ENCODE measurements around the gene CD2BP2. TPM values are rescaled to one million over a fixed set of nuclear protein-coding genes. Genes with fewer than 3 reads are reported as not detected.

Gene CD2BP2
- total and polyA plus RNA-seq, 2 of the 13 experiments (the other 11 are each of a cell fraction or from before 2014, with no cell fraction given), result 24.9 to 54.6 TPM

GRCh38 chr16:30377812-30378235, 22.7 kb upstream of the CD2BP2 start (continued):
- no peak for TF ChIP-seq HOMEZ (CRISPR knock-in tag; IDR thresholded peaks at IDR 0.05; ENCODE audit: low read depth)
- no peak for TF ChIP-seq ZNF143 (CRISPR knock-in tag; IDR thresholded peaks at IDR 0.05)
- TF ChIP-seq ZNF607 (CRISPR knock-in tag; IDR thresholded peaks at IDR 0.05; ENCODE audit: borderline replicate concordance), result peak; percentile 48; the same call in 1 of the 2 replicates
- no peak for TF ChIP-seq ZNF281 (CRISPR knock-in tag; IDR thresholded peaks at IDR 0.05; ENCODE audit: borderline replicate concordance)
- TF ChIP-seq ZNF430 (CRISPR knock-in tag; IDR thresholded peaks at IDR 0.05), result no peak
- TF ChIP-seq SOX6 (IDR thresholded peaks at IDR 0.05), result no peak
- no peak for TF ChIP-seq SOX6 (CRISPR knock-in tag; IDR thresholded peaks at IDR 0.05)
- TF ChIP-seq ZNF496 (CRISPR knock-in tag; IDR thresholded peaks at IDR 0.05; ENCODE audit: insufficient replicate concordance), result no peak
- no peak for TF ChIP-seq ZBTB43 (CRISPR knock-in tag; conservative IDR thresholded peaks at IDR 0.05)
- TF ChIP-seq HOXD1 (CRISPR knock-in tag; IDR thresholded peaks at IDR 0.05), result no peak
- TF ChIP-seq ZFP1 (CRISPR knock-in tag; IDR thresholded peaks at IDR 0.05), result no peak
- TF ChIP-seq SYNCRIP (IDR thresholded peaks at IDR 0.05; ENCODE audit: insufficient read depth, low read depth, low read length), result no peak
- no peak for TF ChIP-seq ZSCAN20 (CRISPR knock-in tag; IDR thresholded peaks at IDR 0.05; ENCODE audit: borderline replicate concordance)
- peak; percentile 29 for TF ChIP-seq ZHX1 (CRISPR knock-in tag; IDR thresholded peaks at IDR 0.05; ENCODE audit: low read depth)
- TF ChIP-seq ATF3 (CRISPR knock-in tag; IDR thresholded peaks at IDR 0.05), result no peak
- no peak for TF ChIP-seq TFDP2 (CRISPR knock-in tag; IDR thresholded peaks at IDR 0.05)
- no peak for TF ChIP-seq GFI1 (CRISPR knock-in tag; IDR thresholded peaks at IDR 0.05; ENCODE audit: borderline replicate concordance)
- TF ChIP-seq RFX1 (IDR thresholded peaks at IDR 0.05), result no peak
